Keratinocyte (primary cell): ENCODE data around the gene UBXN6. TPM values are rescaled to one million over a fixed set of nuclear protein-coding genes. Genes with fewer than 3 reads are reported as not detected.

ENCODE experiments used
- DNase-seq: peaks from one replicate; pipeline ENCODE4 v3.0.0-alpha.2; 2011; ENCODE audit warnings: low read depth, missing footprints, low spot score
- FAIRE-seq: peaks from 2 replicates; lab custom pipeline; 2011; peaks lifted over from hg19 to GRCh38; lab: Jason Lieb, UNC
- H2AFZ ChIP-seq: 2 replicates; pipeline ENCODE4 v1.6.0; 2012; ENCODE audit warnings: low read length, control low read depth, inconsistent platforms; ENCODE audit not compliant: control insufficient read depth
- H3K27ac ChIP-seq: 2 replicates; pipeline ENCODE4 v1.5.1; 2011; ENCODE audit warnings: low read length; ENCODE audit not compliant: control insufficient read depth, insufficient read depth
- H3K27me3 ChIP-seq: 3 replicates; pipeline ENCODE4 v1.6.0; 2011; ENCODE audit warnings: low read length; ENCODE audit not compliant: control insufficient read depth, insufficient read depth; ENCODE audit errors: extremely low read depth
- H3K36me3 ChIP-seq, 2 experiments: 2 replicates in 1 of 2; 3 replicates in 1 of 2; pipeline ENCODE4 v1.5.1; 2011; ENCODE audit warnings: low read length in 2 of 2, mild to moderate bottlenecking in 1 of 2; ENCODE audit not compliant: control insufficient read depth in 2 of 2, insufficient read depth in 2 of 2; ENCODE audit errors: extremely low read depth in 1 of 2
- H3K4me1 ChIP-seq: 3 replicates; pipeline ENCODE4 v1.5.1; 2011; ENCODE audit warnings: low read length; ENCODE audit not compliant: control insufficient read depth, insufficient read depth; ENCODE audit errors: extremely low read depth
- H3K4me2 ChIP-seq: 3 replicates; pipeline ENCODE4 v1.6.0; 2011; ENCODE audit warnings: low read depth, low read length; ENCODE audit not compliant: control insufficient read depth, insufficient read depth; ENCODE audit errors: extremely low read depth
- H3K4me3 ChIP-seq, 3 experiments: fragments of 200-600 bp in 1 of 3; sonication (generic) in 1 of 3; 2 replicates in 2 of 3; 3 replicates in 1 of 3; pipeline ENCODE4 v1.5.1; 2011 to 2016; ENCODE audit warnings: low read length in 3 of 3, mild to moderate bottlenecking in 3 of 3, control low read depth in 2 of 3, inconsistent platforms in 1 of 3, low read depth in 1 of 3, mixed read lengths in 1 of 3, mixed run types in 1 of 3, moderate library complexity in 1 of 3; ENCODE audit not compliant: control insufficient read depth in 2 of 3, insufficient read depth in 2 of 3; ENCODE audit errors: extremely low read depth in 1 of 3
- H3K79me2 ChIP-seq: 2 replicates; pipeline ENCODE4 v1.6.0; 2012; ENCODE audit warnings: low read length; ENCODE audit not compliant: control insufficient read depth, insufficient read depth
- H3K9ac ChIP-seq: 3 replicates; pipeline ENCODE4 v1.6.0; 2011; ENCODE audit warnings: low read length; ENCODE audit not compliant: control insufficient read depth, insufficient read depth; ENCODE audit errors: extremely low read depth
- H3K9me1 ChIP-seq: 3 replicates; pipeline ENCODE4 v1.6.0; 2011; ENCODE audit warnings: low read length; ENCODE audit not compliant: control insufficient read depth, insufficient read depth; ENCODE audit errors: extremely low read depth
- H3K9me3 ChIP-seq: 2 replicates; pipeline ENCODE4 v1.5.1; 2012; ENCODE audit warnings: low read depth, low read length; ENCODE audit not compliant: control insufficient read depth
- H4K20me1 ChIP-seq: 3 replicates; pipeline ENCODE4 v1.6.0; 2011; ENCODE audit warnings: low read length; ENCODE audit not compliant: control insufficient read depth, insufficient read depth; ENCODE audit errors: extremely low read depth
- EZH2 ChIP-seq: IDR thresholded peaks from one replicate; pipeline ENCODE4 v1.6.1; 2012; ENCODE audit warnings: inconsistent platforms, mild to moderate bottlenecking, low read length, moderate library complexity
- dilution Hi-C: fragments of 300-500 bp; cut with MboI; formaldehyde crosslinking; loops from one replicate; pipeline ENCODE4 v1.7.0; 2020; ENCODE audit warnings: low sequenced_read_pairs; ENCODE audit not compliant: extremely low pct_ligation_motif_present
- polyA minus RNA-seq, 3 experiments: library from RNA; depleted of rRNA, polyadenylated mRNA; stranded (reverse); fragments of >200 nt; gene quantifications; 1 replicate in 1 of 3; 2 replicates in 1 of 3; 3 replicates in 1 of 3; pipeline ENCODE4 v1.2.3, GENCODE V29; 2011
- polyA plus RNA-seq, 5 experiments: library from polyadenylated mRNA; depleted of rRNA in 3 of 5; stranded (reverse) in 3 of 5; stranded (forward) in 1 of 5; unstranded in 1 of 5; fragments of >200 nt; gene quantifications; 1 replicate in 1 of 5; 2 replicates in 3 of 5; 3 replicates in 1 of 5; pipeline versions ENCODE4 v1.2.1 to v1.2.3, GENCODE V29; 2011 to 2012; ENCODE audit warnings: missing spikeins in 2 of 5, low read depth in 1 of 5, low replicate concordance in 1 of 5
- TF ChIP-seq, protein P1 (sequence below), 3 experiments: IDR thresholded peaks in 1 of 3; conservative IDR thresholded peaks in 1 of 3; optimal IDR thresholded peaks in 1 of 3; 2 replicates in 2 of 3; 3 replicates in 1 of 3; pipeline versions ENCODE3 to v1.5.1; 2011; ENCODE audit warnings: low read length in 3 of 3, mild to moderate bottlenecking in 3 of 3, moderate library complexity in 2 of 3, control low read depth in 1 of 3, inconsistent platforms in 1 of 3; ENCODE audit not compliant: insufficient read depth in 2 of 3; ENCODE audit errors: extremely low read depth in 1 of 3

The UBXN6 gene, protein sequence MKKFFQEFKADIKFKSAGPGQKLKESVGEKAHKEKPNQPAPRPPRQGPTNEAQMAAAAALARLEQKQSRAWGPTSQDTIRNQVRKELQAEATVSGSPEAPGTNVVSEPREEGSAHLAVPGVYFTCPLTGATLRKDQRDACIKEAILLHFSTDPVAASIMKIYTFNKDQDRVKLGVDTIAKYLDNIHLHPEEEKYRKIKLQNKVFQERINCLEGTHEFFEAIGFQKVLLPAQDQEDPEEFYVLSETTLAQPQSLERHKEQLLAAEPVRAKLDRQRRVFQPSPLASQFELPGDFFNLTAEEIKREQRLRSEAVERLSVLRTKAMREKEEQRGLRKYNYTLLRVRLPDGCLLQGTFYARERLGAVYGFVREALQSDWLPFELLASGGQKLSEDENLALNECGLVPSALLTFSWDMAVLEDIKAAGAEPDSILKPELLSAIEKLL
- 36.4 to 63.1 TPM (median 48.2 TPM) in 3 replicates for polyA plus RNA-seq
- polyA plus RNA-seq (2011; ENCODE audit: low read depth), result 48.9 TPM
- 36.7 and 82.9 TPM in 2 replicates for polyA plus RNA-seq (2011; cell fraction: cytosol; rRNA removed)
- polyA plus RNA-seq (2011; cell fraction: nucleus; rRNA removed), result 38.6 and 44.6 TPM in 2 replicates
- 75.6 and 83.5 TPM in 2 replicates for polyA plus RNA-seq (2012; ENCODE audit: low replicate concordance)
- 30.9 to 48.0 TPM (median 47.7 TPM) in 3 replicates for polyA minus RNA-seq
- 82.1 TPM for polyA minus RNA-seq (2011; cell fraction: cytosol; rRNA and poly(A)+ RNA removed)
- polyA minus RNA-seq (2011; cell fraction: nucleus; rRNA and poly(A)+ RNA removed), result 18.5 and 24.9 TPM in 2 replicates

DNA sequence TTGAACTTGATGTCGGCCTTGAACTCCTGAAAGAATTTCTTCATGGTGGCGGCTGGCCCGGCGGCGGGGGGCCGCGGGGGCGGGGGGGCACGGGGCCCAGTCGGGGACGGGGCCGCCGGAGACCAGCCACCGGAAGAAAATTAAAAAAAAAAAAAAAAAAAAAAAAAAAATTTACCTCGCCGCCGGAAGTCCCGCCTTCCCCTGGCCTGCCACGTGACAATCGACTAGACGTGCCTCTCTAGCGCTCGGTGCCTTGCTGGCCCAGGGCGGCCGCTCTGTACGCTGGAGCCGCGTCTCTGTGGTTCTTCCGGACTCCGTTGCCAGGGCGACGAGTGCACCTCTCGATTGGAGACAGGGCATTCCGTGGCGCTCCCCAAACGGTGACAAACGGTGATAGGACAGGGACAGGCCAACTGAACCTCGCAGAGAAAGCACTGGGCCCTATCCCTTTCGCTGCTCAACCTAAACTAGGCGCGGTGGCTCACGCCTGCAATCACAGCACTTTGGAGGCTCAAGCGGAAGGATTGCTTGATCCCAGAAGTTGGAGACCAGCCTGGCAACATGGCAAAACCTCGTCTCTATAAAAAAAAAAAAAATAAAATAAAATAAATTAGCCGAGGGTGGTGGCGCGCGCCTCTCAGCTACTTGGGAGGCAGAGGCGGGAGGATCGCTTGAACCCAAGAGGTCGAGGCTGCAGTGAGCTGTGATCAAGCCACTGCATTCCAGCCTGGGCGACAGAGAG is at the start of gene UBXN6:
TSS of gene UBXN6 (minus strand) at position 141 of the 742 bp plus-strand sequence. CDS start at position 44, 97 bp downstream.
- H4K20me1 ChIP-seq, result no peaks in the 10 kb centered on the region
- H3K9me3 ChIP-seq, result no peaks in the 10 kb centered on the region
- peaks cover 3 to 9% of the 10 kb centered on the region in 2 experiments for H3K36me3 ChIP-seq
- no peaks in the 10 kb centered on the region for H3K9me1 ChIP-seq
- TF ChIP-seq, protein P1, sequence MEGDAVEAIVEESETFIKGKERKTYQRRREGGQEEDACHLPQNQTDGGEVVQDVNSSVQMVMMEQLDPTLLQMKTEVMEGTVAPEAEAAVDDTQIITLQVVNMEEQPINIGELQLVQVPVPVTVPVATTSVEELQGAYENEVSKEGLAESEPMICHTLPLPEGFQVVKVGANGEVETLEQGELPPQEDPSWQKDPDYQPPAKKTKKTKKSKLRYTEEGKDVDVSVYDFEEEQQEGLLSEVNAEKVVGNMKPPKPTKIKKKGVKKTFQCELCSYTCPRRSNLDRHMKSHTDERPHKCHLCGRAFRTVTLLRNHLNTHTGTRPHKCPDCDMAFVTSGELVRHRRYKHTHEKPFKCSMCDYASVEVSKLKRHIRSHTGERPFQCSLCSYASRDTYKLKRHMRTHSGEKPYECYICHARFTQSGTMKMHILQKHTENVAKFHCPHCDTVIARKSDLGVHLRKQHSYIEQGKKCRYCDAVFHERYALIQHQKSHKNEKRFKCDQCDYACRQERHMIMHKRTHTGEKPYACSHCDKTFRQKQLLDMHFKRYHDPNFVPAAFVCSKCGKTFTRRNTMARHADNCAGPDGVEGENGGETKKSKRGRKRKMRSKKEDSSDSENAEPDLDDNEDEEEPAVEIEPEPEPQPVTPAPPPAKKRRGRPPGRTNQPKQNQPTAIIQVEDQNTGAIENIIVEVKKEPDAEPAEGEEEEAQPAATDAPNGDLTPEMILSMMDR (optimal IDR thresholded peaks at IDR 0.05 in 1 of 3, IDR thresholded peaks at IDR 0.05 in 1 of 3, conservative IDR thresholded peaks at IDR 0.05 in 1 of 3; ENCODE audit: extremely low read depth in 1 of 3, insufficient read depth in 2 of 3, low read length in 3 of 3), result no peak
- no peak for TF ChIP-seq EZH2
- H3K27me3 ChIP-seq, result no peaks in the 10 kb centered on the region
- peak within 1 kb of the TSS; percentile 88 for H3K9ac ChIP-seq
- dilution Hi-C loops, result no loop called here
- peaks cover 26% of the 10 kb centered on the region for H3K4me1 ChIP-seq
- peak within 1 kb of the TSS; percentile 91 for H2AFZ ChIP-seq
- H3K4me3 ChIP-seq, result peak within 1 kb of the TSS; percentile 46 to 84 (median 78)
- FAIRE-seq (peak; percentile 87), DNase-seq (peak; percentile 77)
- peaks cover 25% of the 10 kb centered on the region for H3K79me2 ChIP-seq
- peak within 1 kb of the TSS; percentile 88 for H3K4me2 ChIP-seq
- peak within 1 kb of the TSS; percentile 85 for H3K27ac ChIP-seq

DNA sequence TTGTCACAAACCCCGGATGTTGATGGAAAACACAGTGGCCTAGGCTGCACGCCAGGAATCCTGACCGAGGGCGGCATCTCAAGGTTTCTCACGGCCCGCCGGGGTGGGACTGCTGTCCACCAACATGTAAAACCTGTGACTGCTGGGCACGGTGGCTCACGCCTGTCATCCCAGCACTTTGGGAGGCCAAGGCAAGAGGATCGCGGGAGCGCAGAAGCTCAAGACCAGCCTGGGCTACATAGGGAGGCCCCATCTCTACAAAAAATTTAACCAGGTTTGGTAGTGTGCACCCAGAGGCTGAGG is 49.5 kb upstream of the UBXN6 start:
- dilution Hi-C loops, result no loop called here
- FAIRE-seq, result no peak

More for the DNA sequence above, 49.5 kb upstream of the UBXN6 start:
- no peak overlapping the region for H3K4me2 ChIP-seq
- no peak overlapping the region for H2AFZ ChIP-seq
- no peak overlapping the region for H3K4me3 ChIP-seq
- H3K9me1 ChIP-seq, result peaks cover 2% of the 10 kb centered on the region
- H3K9ac ChIP-seq, result no peak overlapping the region
- no peak for DNase-seq
- no peaks in the 10 kb centered on the region for H3K79me2 ChIP-seq
- H3K36me3 ChIP-seq, result peaks cover 9 to 11% of the 10 kb centered on the region in 2 experiments
- TF ChIP-seq EZH2, result no peak
- TF ChIP-seq, protein P1 (optimal IDR thresholded peaks at IDR 0.05 in 1 of 3, IDR thresholded peaks at IDR 0.05 in 1 of 3, conservative IDR thresholded peaks at IDR 0.05 in 1 of 3; ENCODE audit: extremely low read depth in 1 of 3, insufficient read depth in 2 of 3, low read length in 3 of 3), result no peak
- H3K27ac ChIP-seq, result no peak overlapping the region
- H3K27me3 ChIP-seq, result no peaks in the 10 kb centered on the region
- no peaks in the 10 kb centered on the region for H4K20me1 ChIP-seq
- no peaks in the 10 kb centered on the region for H3K9me3 ChIP-seq
- peaks cover 8% of the 10 kb centered on the region for H3K4me1 ChIP-seq
